Glutamatergic neuron (in vitro differentiated cells): ENCODE results near the gene ABHD14A. TPM values are rescaled to one million over a fixed set of nuclear protein-coding genes. Genes with fewer than 3 reads are reported as not detected.

Source experiments
- DNase-seq: peaks from one replicate; pipeline ENCODE4 v3.0.0; 2022
- H3K27ac Mint-ChIP-seq: one replicate; pipeline ENCODE4 v1.8.0; 2020; ENCODE audit warnings: mild to moderate bottlenecking, mixed read lengths, inconsistent platforms; ENCODE audit not compliant: unreplicated experiment
- H3K27me3 Mint-ChIP-seq: one replicate; pipeline ENCODE4 v1.8.0; 2020; ENCODE audit warnings: mild to moderate bottlenecking, moderate library complexity, mixed read lengths, inconsistent platforms; ENCODE audit not compliant: unreplicated experiment
- H3K36me3 Mint-ChIP-seq: one replicate; pipeline ENCODE4 v1.8.0; 2020; ENCODE audit warnings: mild to moderate bottlenecking, mixed read lengths, inconsistent platforms; ENCODE audit not compliant: unreplicated experiment
- H3K4me1 Mint-ChIP-seq: one replicate; pipeline ENCODE4 v1.8.0; 2020; ENCODE audit warnings: mild to moderate bottlenecking, low read depth, mixed read lengths, inconsistent platforms; ENCODE audit not compliant: unreplicated experiment
- H3K4me3 Mint-ChIP-seq: one replicate; pipeline ENCODE4 v1.8.0; 2020; ENCODE audit warnings: mild to moderate bottlenecking, mixed read lengths, inconsistent platforms; ENCODE audit not compliant: unreplicated experiment
- H3K9me3 Mint-ChIP-seq: one replicate; pipeline ENCODE4 v1.8.0; 2020; ENCODE audit warnings: mild to moderate bottlenecking, moderate library complexity, mixed read lengths, inconsistent platforms; ENCODE audit not compliant: unreplicated experiment
- CTCF ChIP-seq: fragments of 200-600 bp; sonication (generic); IDR thresholded peaks from one replicate; pipeline ENCODE4 v1.5.0; 2021; ENCODE audit not compliant: partially characterized antibody, unreplicated experiment
- total RNA-seq: library from RNA; stranded (reverse); fragmentation: NEBNext Ultra II Directional; extraction: Animal tissue kit (Norgen Biotek cat#: 25700); gene quantifications from one replicate; pipeline ENCODE4 v1.2.1, GENCODE V29; 2021; ENCODE audit not compliant: unreplicated experiment

Gene ABHD14A
- total RNA-seq, 1 donor from 2014 or later = 12.7 TPM

DNA sequence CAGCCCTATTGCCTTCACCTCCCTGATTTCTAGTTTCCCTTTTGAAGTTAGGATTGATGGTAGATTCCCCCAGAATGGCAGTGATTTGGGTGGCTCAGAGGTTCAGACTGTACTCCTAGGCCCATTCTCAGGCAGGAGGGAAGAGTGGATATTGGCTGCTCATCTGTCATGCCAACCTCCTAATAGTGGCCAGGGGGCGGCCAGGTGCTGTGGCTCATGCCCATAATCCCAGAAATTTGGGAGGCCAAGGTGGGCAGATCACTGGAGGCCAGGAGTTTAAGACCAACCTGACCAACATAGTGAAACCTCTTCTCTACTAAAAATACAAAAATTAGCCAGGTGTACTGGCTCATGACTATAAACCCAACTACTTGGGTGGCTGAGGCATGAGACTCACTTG is 44.4 kb upstream of the ABHD14A start:
- Mint-ChIP-seq H3K27me3 (peaks cover 3% of the 10 kb centered on the region), H3K27ac (no peak overlapping the region), H3K36me3 (no peaks in the 10 kb centered on the region), H3K4me1 (no peaks in the 10 kb centered on the region), H3K4me3 (no peak overlapping the region), H3K9me3 (peaks cover 4% of the 10 kb centered on the region)
- DNase-seq = no peak
- no peak for TF ChIP-seq CTCF

- Mint-ChIP-seq H3K4me3 (no peak overlapping the region), H3K27ac (no peak overlapping the region), H3K9me3 (peaks cover 4% of the 10 kb centered on the region), H3K4me1 (no peaks in the 10 kb centered on the region), H3K36me3 (no peaks in the 10 kb centered on the region), H3K27me3 (peaks cover 3% of the 10 kb centered on the region)
- DNase-seq = no peak
- TF ChIP-seq CTCF = no peak
These were observed 43.1 kb upstream of the ABHD14A start for GRCh38 chr3:51931756-51932155.

- no peak overlapping the region for H3K27ac Mint-ChIP-seq
- DNase-seq = no peak
- peaks cover 4% of the 10 kb centered on the region for H3K9me3 Mint-ChIP-seq
- peaks cover 5% of the 10 kb centered on the region for H3K27me3 Mint-ChIP-seq
- TF ChIP-seq CTCF = no peak
- no peaks in the 10 kb centered on the region for H3K36me3 Mint-ChIP-seq
- no peak overlapping the region for H3K4me3 Mint-ChIP-seq
- H3K4me1 Mint-ChIP-seq = no peaks in the 10 kb centered on the region
These were observed 42.1 kb upstream of the ABHD14A start for GRCh38 chr3:51932471-51933370.

GRCh38 chr3:51933471-51934138 is 41.3 kb upstream of the ABHD14A start:
- H3K4me1 Mint-ChIP-seq = no peaks in the 10 kb centered on the region
- H3K4me3 Mint-ChIP-seq = no peak overlapping the region
- H3K9me3 Mint-ChIP-seq = no peaks in the 10 kb centered on the region
- no peak overlapping the region for H3K27ac Mint-ChIP-seq
- H3K27me3 Mint-ChIP-seq = peaks cover 5% of the 10 kb centered on the region
- no peaks in the 10 kb centered on the region for H3K36me3 Mint-ChIP-seq
- DNase-seq = no peak
- no peak for TF ChIP-seq CTCF
